A549 (cell line): ENCODE results near the gene PPP2R2D. TPM values are rescaled to one million over a fixed set of nuclear protein-coding genes. Genes with fewer than 3 reads are reported as not detected.
A peak's percentile ranks its signal among the peaks of the same experiment; 100 is the strongest.

Source experiments
- ATAC-seq, 2 experiments: fragments of 200-7000 bp in 1 of 2; fragments of >200 bp in 1 of 2; cut with Nextera tagmentation in 1 of 2; cut with Tn5 transposase in 1 of 2; 3 replicates each; pipeline versions ENCODE4 v1.8.0 to v1.9.1; 2018 to 2020; ENCODE audit warnings: mild to moderate bottlenecking in 1 of 2, moderate library complexity in 1 of 2
- CTCF ChIA-PET: fragments of 300-600 bp; sonication (Branson Sonifier 250); formaldehyde crosslinking; extraction: SDS; loops from one replicate; lab custom pipeline; 2021; ENCODE audit warnings: antibody characterized with exemption, inconsistent platforms; lab: Yijun Ruan, JAX
- POLR2A ChIA-PET: fragments of 350-600 bp; formaldehyde crosslinking; extraction: SDS; loops from one replicate; lab custom pipeline; 2021; ENCODE audit warnings: antibody characterized with exemption, inconsistent platforms; lab: Yijun Ruan, JAX
- DNase-seq, 2 experiments: peaks; one replicate each; pipeline versions ENCODE4 v3.0.0 to v3.0.0-alpha.2; 2011 to 2016; ENCODE audit warnings: low read depth in 1 of 2, low spot score in 1 of 2
- FAIRE-seq: peaks from 2 replicates; lab custom pipeline; 2011; peaks lifted over from hg19 to GRCh38; lab: Jason Lieb, UNC
- H3K27ac ChIP-seq, 2 experiments: fragments of >200 bp; sonication (Bioruptor Twin); formaldehyde crosslinking; 3 replicates each; pipeline ENCODE4 v1.5.1; 2016 to 2017
- H3K4me1 ChIP-seq: fragments of >200 bp; sonication (Bioruptor Twin); formaldehyde crosslinking; 3 replicates; pipeline ENCODE4 v1.6.1; 2016
- H3K4me2 ChIP-seq: fragments of >200 bp; sonication (Bioruptor Twin); formaldehyde crosslinking; 3 replicates; pipeline ENCODE4 v1.6.1; 2016
- H3K4me3 ChIP-seq: fragments of >200 bp; sonication (Bioruptor Twin); formaldehyde crosslinking; 3 replicates; pipeline ENCODE4 v1.5.1; 2016
- H3K9me3 ChIP-seq: fragments of >200 bp; sonication (Bioruptor Twin); formaldehyde crosslinking; 3 replicates; pipeline ENCODE4 v1.6.1; 2016
- BHLHE40 ChIP-seq: IDR thresholded peaks from 2 replicates; pipeline ENCODE4 v1.6.1; 2012; ENCODE audit warnings: low read depth, low read length, inconsistent platforms
- CTCF ChIP-seq: fragments of >200 bp; sonication (Bioruptor Twin); formaldehyde crosslinking; IDR thresholded peaks from 3 replicates; pipeline ENCODE4 v1.5.1; 2016
- MAFK ChIP-seq: fragments of 450-650 bp; IDR thresholded peaks from 2 replicates; pipeline ENCODE4 v1.6.1; 2014; ENCODE audit not compliant: partially characterized antibody
- MYC ChIP-seq: IDR thresholded peaks from 2 replicates; pipeline ENCODE4 v1.6.1; 2012; ENCODE audit warnings: mild to moderate bottlenecking, inconsistent platforms, low read length, improper control_type of control experiment, borderline replicate concordance
- NFE2L2 ChIP-seq: fragments of 150-350 bp; conservative IDR thresholded peaks from 2 replicates; pipeline ENCODE4 v1.6.1; 2014; ENCODE audit warnings: low read length
- RAD21 ChIP-seq, 2 experiments: fragments of >200 bp in 1 of 2; sonication (Bioruptor Twin) in 1 of 2; formaldehyde crosslinking in 1 of 2; IDR thresholded peaks in 1 of 2; conservative IDR thresholded peaks in 1 of 2; 2 replicates in 1 of 2; 3 replicates in 1 of 2; pipeline ENCODE4 v1.6.1; 2012 to 2018; ENCODE audit warnings: inconsistent platforms in 1 of 2
- RARB ChIP-seq: fragments of 250-450 bp; sonication (Bioruptor Pico); IDR thresholded peaks from 2 replicates; pipeline ENCODE4 v1.8.0; 2021; ENCODE audit warnings: mild to moderate bottlenecking, moderate library complexity
- REST ChIP-seq: fragments of 200-600 bp; sonication (generic); IDR thresholded peaks from 2 replicates; pipeline ENCODE4 v1.6.1; 2016; ENCODE audit warnings: antibody characterized with exemption, mild to moderate bottlenecking, moderate library complexity
- RFX5 ChIP-seq: fragments of 450-650 bp; IDR thresholded peaks from 2 replicates; pipeline ENCODE4 v1.7.1; 2014; ENCODE audit warnings: antibody characterized with exemption, mild to moderate bottlenecking, moderate library complexity
- SMC3 ChIP-seq: fragments of >200 bp; sonication (Bioruptor Twin); formaldehyde crosslinking; IDR thresholded peaks from 3 replicates; pipeline ENCODE4 v1.6.1; 2018; ENCODE audit warnings: inconsistent platforms
- WGBS: methylation state at CpG from one replicate; pipeline ENCODE4 v1.1.6; 2017; ENCODE audit errors: missing lambda C conversion rate; 5-methylcytosine and 5-hydroxymethylcytosine counted together
- polyA plus RNA-seq, 4 experiments: library from polyadenylated mRNA; depleted of rRNA in 3 of 4; stranded (reverse); fragments of >200 nt; fragmentation: RNase III in 1 of 4; extraction: RNeasy Plus Mini Kit Qiagen cat#74134 plus additional on column Dnase treatment in 1 of 4; gene quantifications; 2 replicates in 3 of 4; 3 replicates in 1 of 4; pipeline ENCODE4 v1.2.3, GENCODE V29; 2011 to 2017

The PPP2R2D gene
- polyA plus RNA-seq, 2 of the 4 experiments (the other 2 are of a cell fraction): 23.9 to 36.0 TPM

GRCh38 chr10:131998050-131998844 is 97.4 kb downstream of the PPP2R2D start:
- DNase-seq (no peak), ATAC-seq (0 out of 6 replicates have a peak, but pooled peaks of 1 of the 2 experiments have one; percentile 11), FAIRE-seq (no peak)
- Histone ChIP-seq H3K27ac (peak overlapping the region; percentile 59 to 64), H3K4me3 (no peak overlapping the region; the same call in 2 of the 3 replicates), H3K4me1 (peaks cover 21% of the 10 kb centered on the region), H3K9me3 (no peaks in the 10 kb centered on the region), H3K4me2 (peak overlapping the region; percentile 68)
- WGBS: 78% methylated on average over 15 of the region's 15 CpGs
- ChIA-PET POLR2A (interaction anchor here (1.5 kb wide), 1 partner anchor 14 kb away, joined by 4 read pairs; no protein-coding TSS in a partner anchor), CTCF (interaction anchor here (1.1 to 8.6 kb wide), 3 partner anchors 11 to 145 kb away, joined by 3 to 104 read pairs (median 8); no protein-coding TSS in a partner anchor)
- TF ChIP-seq REST (no peak), SMC3 (0 out of 3 replicates have a peak, but pooled peaks have one; percentile 1)

GRCh38 chr10:131998845-131999681 is 98.3 kb downstream of the PPP2R2D start:
- H3K27ac ChIP-seq: peak overlapping the region; percentile 59 to 64; a peak in 4 of 6 replicates
- peak overlapping the region; percentile 68; the same call in 1 of the 3 replicates for H3K4me2 ChIP-seq
- ATAC-seq: no peak
- no peak for FAIRE-seq
- CTCF ChIA-PET: interaction anchor here (0.8 to 8.6 kb wide), 3 partner anchors 22 to 34 kb away, joined by 3 to 104 read pairs (median 4); no protein-coding TSS in a partner anchor
- WGBS: 94% methylated on average over 14 of the region's 18 CpGs
- H3K4me3 ChIP-seq: no peak overlapping the region
- POLR2A ChIA-PET: interaction anchor here (0.6 kb wide), 1 partner anchor 13 kb away, joined by 6 read pairs; no protein-coding TSS in a partner anchor
- peaks cover 21% of the 10 kb centered on the region for H3K4me1 ChIP-seq
- no peak for DNase-seq
- H3K9me3 ChIP-seq: no peaks in the 10 kb centered on the region
- TF ChIP-seq REST: no peak
- TF ChIP-seq NFE2L2: no peak
- no peak for TF ChIP-seq MAFK
- TF ChIP-seq, all 56 proteins: peak for 0

- DNase-seq: peak; percentile 35 to 63
- WGBS: 53% methylated on average over 15 of the region's 15 CpGs
- H3K27ac ChIP-seq: peak overlapping the region in 1 of 2 experiments; percentile 27; a peak in 2 of 6 replicates
- ATAC-seq: peak; percentile 51 to 83; a peak in 4 of 6 replicates
- peaks cover 7% of the 10 kb centered on the region for H3K9me3 ChIP-seq
- peak overlapping the region; percentile 39 for H3K4me2 ChIP-seq
- CTCF ChIA-PET: interaction anchor here (0.9 to 8.6 kb wide), 10 partner anchors 10 to 142 kb away, joined by 3 to 104 read pairs (median 3); no protein-coding TSS in a partner anchor
- peaks cover 21% of the 10 kb centered on the region for H3K4me1 ChIP-seq
- POLR2A ChIA-PET: interaction anchor here (0.6 kb wide), 1 partner anchor 178 kb away, joined by 3 read pairs; no protein-coding TSS in a partner anchor
- no peak for TF ChIP-seq MYC
- TF ChIP-seq RFX5: peak; percentile 44; the same call in 1 of the 2 replicates
- TF ChIP-seq SMC3: peak; percentile 37; the same call in 1 of the 3 replicates
- peak; percentile 35; the same call in 2 of the 3 replicates for TF ChIP-seq CTCF
- no peak for TF ChIP-seq RARB (CRISPR knock-in tag)
- peak; percentile 36 to 49; a peak in 3 of 5 replicates for TF ChIP-seq RAD21 (conservative IDR thresholded peaks at IDR 0.05 in 1 of 2, IDR thresholded peaks at IDR 0.05 in 1 of 2)
- TF ChIP-seq NFE2L2: no peak
- TF ChIP-seq BHLHE40: peak; percentile 68; the same call in 1 of the 2 replicates
- H3K4me3 ChIP-seq: no peak overlapping the region
- no peak for FAIRE-seq
Measured at GRCh38 chr10:132001238-132001972, 100.6 kb downstream of the PPP2R2D start.
